Cerebellar nuclear complex (tissue), 1 donor: ENCODE results near the gene BCL6.

Source experiments
- DNase-seq, 2 experiments: peaks; one replicate each; lab custom pipeline; 2025; lab: John Stamatoyannopoulos, UW

The BCL6 gene

DNA sequence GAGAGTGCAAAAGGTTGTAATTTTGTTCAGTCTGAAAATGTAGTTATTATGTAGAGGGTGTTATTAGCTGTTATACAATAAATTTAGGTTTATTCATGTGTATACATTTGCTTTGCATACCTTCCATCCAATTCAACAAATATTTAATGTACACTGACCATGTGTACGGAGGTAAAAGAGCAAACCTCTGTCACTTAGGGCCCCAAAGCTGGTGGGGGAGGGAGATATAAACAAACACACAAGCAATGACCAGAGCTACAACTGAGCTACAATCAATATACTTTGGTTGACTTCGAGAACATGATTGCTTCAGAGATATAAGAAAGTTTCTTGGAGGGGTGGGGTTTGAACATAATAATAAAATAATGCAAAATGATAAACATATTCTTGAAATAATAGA lies 17.5 kb upstream of the BCL6 start:
- no peak for DNase-seq

DNA sequence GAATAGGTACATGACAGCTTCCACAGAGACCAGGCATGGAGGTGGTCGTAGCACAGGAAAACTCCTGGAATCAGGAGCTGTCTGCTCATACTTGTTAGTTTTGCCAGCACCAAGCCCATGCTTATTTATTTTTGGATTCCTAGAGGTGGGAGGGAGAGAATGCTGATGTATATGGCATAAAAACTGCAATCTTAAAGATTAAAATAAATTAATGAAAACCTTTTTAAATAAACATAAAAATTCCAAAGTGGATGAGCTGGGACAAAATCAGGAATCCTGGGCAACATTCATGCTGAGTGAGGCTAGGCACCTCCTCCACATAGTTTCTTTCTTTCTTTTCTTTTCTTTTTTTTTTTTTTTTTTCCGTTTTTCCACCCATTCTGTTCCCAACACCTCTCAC lies 14.3 kb upstream of the BCL6 start:
- DNase-seq, result no peak

DNA sequence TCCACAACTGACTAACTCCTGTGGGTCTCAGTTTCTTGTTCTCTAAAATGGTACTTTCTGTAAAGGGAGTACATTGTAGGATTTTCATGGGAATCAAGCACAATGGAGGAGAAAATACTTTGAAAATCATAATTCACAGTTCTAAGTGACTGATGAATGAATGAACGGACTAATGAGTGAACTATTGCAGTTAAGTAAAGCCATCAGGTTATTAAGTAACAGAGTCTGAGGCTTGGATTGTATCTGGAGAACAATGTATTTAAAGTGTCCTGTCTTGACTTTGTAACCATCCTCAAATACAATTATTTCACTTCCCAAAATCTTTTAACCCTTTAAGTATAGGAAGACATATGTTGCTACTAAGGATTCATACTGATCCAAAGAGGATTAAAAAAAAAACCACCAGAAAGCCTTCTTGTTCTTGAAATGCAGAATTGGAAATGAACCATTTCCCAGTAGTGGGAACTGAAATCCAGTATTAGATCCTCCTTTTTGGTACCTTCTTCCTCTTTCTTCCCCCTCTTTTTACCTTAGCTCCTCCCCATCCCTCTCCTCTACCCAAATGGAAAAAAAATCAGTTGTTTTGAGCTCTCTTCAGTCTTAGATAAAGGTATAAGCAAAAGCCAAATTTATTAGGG lies 13.2 kb upstream of the BCL6 start:
- no peak for DNase-seq

DNA sequence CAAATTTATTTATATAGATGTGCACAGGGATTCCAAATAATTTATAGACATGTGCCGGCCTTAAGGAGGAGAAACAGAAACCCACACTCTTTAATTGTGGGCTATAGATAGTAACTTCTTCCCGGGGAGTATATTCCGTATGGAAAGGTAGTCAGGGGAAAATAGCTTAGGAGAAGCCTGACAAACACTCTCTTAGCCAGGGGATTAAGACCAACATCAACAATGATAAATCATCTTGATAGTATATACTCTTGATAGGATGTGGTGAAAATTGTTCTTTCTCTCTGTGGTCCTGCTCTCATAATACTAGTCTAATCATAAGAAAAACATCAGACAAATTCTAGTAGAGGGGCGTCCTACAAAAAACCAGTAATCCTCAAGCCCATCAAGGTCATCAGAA lies 8.2 kb upstream of the BCL6 start:
- no peak for DNase-seq

DNA sequence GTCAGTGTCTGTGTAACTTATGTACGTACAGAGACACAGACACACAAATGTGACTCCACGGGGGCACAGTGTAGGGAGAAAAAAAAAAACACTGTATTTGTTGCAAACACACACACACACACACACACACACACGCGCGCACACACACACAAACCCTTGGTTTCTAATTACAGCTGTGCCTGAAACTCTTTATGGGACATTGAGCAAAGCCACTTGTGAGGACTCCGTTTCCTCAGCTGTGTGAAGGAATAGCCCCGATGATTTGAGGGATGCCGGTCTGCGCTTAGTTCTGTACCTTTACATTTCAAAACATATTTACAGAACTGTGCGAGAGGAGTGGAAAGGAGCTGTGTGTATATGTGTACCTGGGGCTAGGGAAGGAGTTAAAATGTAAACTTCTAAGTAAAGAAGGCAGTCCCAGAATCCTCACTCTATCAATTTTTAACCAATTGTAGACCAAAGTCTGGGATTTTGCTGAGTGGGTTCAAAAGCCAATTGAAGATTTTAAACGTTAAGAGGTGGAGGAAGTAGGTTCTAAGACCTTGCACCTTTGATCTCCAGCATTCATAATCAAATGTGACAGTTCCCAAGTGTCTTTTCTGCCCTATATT lies 5.3 kb upstream of the BCL6 start:
- DNase-seq, result no peak

DNA sequence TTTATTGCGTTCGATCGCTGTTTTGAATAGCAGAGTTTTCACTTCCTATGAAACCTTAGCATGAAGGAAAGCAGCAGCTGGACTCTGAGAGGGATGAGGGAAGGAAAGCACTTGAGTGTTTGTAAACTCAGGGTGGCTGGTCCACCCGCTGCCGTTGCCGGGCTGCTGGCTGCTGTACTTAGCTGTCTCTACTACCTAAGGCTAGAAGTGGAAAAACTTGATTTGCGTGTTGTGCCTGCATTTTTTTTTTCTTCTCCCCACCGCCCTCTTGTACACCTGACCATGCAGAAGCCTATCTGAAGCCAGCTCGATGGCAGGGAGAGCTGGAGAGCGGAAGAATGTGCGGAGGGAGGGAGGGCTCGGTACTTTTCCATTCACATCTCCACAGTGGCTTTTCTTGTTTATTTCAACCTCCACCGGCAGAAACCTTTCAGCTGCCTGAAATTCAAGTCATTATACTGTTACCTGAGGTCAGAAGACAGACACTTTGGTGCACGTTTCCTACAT lies 4.8 kb upstream of the BCL6 start:
- no peak for DNase-seq

DNA sequence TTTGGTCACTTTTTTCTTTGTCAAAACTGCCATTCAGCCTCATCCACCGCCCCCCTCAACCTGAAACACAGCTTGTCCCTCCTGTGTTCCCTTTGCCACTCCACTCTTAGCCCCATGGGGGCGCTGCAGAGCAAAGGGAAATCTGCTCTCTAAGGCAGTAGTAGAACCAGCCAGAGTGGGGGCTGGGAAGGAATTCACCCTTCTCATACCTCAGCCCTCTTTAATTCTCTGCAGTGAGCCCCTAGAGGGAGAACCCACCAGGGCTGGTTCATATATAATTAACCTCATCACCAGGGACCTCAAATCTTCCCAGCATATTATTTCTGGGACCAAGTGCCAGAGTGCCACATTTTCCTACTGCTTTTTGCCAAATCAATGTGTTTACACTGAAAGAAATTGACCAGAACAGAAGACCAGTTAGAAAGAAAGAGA lies 2.8 kb upstream of the BCL6 start:
- DNase-seq, result peak; percentile 61 to 84

DNA sequence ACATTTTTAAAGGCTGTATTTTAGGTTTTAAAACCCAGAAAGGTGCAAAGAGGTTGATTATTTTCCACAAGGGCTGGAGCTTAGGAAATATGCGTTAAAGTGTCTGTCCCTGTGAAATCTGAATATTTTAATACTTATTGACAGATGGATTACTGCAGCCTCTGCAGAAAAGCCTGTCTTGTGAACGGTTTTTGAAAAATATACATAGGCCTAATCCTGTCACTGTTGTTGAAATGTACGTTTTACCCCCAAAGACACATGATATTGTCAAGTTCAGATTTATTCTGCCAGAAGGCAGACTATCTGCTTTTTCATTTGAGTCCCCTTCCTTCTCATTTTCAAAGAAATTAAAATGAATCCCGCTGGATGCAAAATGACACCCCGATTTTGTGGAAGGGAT lies 2.2 kb upstream of the BCL6 start:
- DNase-seq, result no peak

DNA sequence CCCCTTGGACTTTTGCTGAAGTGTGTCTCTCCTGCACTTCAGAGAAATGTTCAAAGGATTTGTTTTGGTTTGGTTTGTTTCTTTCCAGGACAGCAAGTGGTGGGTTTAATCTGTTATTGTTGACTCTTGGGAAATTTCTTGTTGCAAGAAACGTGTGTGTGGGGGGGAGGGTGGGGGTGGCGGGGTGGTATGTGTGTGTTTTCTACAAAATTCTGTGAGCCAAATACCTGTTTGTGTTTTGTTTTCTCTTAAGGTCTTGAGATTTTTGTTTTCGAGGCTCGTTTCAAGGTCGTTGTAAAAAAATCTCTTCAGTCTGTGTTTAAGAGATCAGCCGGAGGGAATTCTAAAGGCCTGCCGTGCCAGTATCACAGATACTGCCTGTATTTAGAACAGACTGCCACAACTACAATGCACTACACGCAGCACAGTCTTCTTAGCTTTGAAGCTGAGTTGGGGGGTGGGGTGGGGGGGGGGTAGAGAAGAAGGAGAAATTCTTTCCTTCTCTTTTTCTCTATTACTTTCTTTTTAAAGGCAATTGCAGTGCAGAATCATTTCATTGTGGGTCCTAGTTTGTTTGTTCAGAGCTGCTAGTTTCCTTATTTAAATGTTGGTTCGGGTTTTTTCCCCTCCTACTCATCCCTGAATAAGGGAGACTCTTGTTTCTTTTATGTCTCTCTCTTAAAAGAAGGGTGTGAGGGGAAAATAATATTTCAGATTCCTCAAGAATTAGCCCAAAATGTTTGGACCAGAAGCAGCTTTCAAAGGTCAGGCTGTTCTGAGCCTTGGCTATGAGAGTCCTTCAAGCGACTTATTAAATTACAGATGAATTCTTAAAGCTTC lies 1.4 kb upstream of the BCL6 start:
- peak in 1 of 2 experiments; percentile 29 for DNase-seq

DNA sequence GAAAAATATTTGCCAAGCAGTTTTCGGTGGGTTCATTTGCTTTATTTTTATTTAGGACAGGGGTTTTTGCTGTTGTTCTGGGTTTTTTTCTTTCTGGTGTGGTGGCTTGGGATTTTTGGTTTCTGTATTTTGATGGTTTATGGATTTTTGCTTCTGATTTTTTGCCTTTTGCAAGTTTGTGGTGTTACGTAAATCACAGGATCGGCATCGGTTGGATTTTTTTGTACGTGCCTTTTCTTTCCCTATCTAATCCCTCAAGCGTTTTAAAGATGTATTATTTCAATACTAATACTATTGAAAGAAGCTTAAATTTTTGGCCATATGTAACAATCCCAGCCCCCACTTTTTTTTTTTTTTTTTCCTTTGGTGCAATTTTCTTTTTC lies 782 bp upstream of the BCL6 start:
- DNase-seq, result no peak

DNA sequence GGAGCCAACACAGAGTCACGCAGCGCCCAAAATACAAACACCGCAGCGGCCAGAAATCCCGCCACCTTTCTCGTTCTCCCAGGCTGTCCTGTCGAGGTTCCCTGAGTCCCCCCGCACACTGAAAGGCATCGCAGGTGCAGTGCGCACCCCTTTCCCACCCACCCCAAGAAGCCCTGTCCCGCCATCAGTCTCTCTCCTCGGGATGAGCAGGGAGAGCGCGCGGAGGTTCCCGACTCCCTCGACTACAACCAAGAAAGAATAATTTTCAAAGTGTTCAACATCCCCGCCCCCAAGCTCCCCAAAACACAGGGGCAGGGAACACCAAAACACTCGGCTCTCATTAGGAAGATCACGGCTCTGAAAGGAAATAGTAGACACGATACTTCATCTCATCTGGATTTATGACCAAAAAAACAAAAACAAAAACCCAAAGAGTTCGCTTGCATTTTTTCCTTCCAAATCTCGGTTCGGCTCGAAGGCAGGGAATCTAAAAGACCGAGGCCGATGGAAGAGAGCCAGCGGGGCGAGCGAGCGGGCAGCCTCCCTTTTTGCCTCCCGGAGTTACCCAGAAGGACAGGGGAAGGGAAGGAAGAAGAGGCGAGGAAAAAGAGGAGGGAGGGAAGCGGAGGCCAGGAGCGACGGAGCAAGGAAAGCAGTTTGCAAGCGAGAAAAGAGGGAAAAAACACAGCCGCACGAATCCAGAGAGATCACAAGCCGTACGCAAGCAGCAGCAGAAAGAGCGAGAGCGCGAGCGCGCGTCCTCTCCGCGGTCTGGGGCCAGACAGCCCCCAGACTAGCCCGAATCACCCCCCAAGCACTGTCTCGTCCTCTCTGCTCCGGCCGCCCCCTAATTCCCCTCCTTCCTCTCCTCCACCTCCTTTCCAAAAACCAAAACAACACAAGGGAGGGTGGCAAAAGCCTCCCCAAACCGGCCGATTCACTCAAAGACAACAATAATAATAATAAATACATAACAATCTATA lies 808 bp downstream of the BCL6 start:
- peak in 1 of 2 experiments; percentile 59 for DNase-seq

DNA sequence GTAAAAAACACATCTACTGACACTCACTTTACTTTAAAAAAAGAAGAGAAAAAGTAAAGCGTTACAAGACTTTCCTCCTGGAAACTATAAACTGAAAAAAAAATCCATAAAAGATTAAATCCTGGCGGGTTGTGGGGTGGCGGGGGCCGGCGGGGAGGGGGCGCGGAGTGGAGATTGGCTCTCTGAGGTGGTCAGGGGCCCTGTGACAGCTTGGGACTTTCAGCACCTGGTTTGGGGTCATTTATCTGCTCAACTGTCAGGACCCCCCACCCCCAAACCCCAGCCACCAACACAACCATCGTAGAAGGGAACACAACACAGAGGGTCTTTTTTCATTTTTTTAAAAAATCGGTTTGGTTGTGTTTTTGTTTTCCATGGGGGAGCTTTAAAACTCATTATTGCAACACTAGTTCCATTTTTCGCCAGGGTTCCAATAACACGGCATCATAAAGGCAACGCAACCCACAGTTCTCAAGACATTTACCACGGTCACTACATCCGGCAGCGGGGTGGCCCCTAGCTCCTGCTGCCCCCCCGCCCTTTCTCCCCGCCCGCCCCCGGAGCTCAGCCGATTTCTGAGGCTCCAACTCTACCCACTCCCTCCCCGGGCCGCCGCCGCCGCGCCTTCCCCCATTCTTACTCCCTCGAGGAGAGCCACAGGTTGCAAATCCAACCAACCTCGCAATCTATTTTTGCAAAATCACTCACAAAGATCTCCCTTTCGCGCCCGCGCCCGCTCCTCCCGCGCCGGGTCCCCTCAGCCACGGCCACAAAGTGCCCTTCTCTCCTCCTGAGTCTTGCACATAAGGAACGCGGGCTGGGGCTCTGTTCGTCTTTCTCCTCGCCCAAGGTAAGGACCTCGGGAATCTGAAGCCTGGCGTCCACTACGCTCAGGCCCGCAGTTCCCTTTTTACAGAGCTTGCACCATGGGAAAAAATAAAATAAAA lies 1.8 kb downstream of the BCL6 start:
- DNase-seq, result no peak

DNA sequence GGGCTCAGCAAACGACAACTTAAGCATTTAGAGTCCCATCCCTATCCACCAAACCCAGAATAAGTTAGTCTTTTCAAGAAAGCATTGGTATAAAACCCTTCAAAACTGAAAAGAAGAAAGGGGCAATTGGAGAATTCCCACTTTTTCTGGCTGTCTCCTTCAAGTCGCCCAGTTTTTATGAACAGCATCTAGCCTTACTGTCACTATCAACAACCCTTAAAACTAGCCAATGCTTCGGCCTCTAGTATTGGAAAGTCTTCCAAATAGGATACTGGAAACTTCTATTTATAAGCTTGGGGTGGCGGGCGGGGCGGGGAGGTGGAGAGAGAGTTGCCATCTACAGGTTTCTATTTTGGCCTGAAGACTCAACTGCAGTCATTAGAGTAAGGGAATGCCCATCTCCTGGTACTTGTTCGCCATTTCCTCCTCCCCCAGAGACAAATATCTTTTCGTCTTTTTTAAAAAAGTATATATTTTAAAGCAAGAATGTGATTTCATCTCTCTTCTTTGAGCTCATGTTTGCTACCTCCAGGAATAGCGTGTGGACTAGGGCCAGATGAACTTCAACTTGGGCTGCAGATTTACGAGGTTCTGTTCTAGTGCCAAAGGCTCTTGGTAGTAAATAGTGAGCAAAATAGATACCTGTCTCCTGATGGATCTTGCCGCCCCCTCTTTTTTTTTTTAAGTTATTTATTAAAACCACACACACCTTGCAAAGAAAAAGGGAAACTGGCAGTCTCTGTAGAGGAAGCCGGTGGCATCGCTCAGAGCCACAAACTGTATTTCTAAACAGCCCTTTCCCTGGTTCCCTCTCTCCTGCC lies 2.7 kb downstream of the BCL6 start:
- peak in 1 of 2 experiments; percentile 31 for DNase-seq

DNA sequence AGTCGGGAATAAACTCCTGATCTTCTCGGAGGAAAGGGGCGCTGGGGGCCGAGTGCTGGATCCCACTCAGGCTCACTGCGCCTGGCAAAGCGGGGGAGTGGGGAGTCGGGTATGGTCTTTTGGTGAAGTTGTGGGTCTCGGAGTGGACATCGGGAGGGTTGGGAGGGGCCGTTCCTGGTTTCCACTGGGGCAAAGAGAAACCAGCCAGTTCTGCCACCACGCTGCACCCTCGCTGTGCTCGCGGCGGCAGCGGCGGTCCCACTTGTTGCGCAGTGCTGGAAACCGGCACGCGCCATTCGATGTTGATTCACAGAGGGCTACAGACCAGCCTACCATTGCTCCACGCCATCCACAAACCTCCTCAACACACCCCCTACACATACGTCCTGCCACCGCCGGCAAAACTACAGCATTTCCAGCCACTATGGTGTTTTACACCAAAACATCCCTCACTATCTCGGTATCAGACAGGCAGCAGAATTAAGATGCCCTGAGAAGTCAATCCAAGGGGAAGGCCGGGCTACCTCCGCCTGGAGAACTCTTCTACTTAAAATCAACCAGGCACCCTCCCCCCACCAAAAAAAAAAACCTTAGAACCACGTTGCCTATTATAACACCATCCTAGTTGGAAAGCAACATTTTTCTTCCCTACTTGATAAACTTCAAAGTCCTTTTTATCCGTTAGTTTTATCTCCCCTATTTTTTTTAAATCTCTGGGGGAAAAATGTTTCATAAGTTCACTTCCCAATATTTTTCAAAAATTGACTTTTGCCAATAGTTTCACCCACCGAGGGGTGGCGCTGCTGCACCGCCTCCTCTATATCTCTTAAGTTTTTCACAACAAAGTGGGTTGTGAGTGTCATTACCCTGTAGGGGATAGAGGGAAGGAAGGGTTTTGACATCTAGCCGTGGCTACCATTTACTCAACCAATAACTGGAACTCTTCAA lies 3.6 kb downstream of the BCL6 start:
- peak in 1 of 2 experiments; percentile 61 for DNase-seq

DNA sequence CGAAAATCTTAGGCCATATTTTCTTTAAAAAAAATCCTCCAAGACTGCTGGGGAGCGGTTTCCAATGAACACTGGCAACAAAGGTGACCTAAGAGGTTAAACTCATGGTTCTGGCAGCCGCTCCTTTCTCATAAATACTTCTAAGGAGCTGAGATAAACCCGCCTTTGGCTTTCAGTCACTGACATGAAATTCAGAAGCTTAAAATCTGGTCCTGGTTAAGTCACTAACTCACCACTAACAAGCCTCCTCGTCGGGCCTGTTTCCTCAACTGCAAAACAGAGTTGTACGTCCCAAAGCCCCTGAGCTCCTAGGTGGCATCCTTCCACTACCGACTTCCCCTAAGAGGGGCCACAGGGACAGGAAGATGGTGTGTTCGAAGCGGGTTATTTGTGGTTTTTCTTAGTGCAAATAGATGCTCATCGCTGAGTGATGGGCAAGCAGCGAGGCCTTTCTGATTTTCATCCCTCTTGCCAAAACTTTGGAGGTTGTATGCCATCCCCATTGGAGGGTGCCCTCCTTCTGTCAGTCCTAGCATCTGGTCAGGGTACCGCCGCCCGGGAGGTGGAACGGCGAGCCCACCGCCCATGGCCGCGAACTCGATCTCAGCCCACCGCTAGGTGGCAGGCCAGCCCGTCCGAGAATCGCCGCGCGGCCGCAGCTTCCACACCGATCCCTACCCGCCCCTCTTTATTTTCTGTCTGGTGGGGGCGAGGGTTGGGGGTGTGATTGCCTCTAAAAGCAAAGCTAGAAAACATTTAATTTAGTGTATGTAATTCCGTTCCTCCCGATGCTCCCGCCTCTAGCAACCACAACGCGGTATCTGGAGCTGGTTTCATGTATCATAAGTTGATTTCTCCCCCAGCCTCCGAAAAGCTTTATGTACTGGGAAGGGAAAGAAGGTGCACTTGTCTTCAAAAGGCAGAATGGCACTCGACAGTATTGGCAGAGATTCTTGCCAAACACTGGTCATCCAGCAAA lies 4.6 kb downstream of the BCL6 start:
- no peak for DNase-seq

DNA sequence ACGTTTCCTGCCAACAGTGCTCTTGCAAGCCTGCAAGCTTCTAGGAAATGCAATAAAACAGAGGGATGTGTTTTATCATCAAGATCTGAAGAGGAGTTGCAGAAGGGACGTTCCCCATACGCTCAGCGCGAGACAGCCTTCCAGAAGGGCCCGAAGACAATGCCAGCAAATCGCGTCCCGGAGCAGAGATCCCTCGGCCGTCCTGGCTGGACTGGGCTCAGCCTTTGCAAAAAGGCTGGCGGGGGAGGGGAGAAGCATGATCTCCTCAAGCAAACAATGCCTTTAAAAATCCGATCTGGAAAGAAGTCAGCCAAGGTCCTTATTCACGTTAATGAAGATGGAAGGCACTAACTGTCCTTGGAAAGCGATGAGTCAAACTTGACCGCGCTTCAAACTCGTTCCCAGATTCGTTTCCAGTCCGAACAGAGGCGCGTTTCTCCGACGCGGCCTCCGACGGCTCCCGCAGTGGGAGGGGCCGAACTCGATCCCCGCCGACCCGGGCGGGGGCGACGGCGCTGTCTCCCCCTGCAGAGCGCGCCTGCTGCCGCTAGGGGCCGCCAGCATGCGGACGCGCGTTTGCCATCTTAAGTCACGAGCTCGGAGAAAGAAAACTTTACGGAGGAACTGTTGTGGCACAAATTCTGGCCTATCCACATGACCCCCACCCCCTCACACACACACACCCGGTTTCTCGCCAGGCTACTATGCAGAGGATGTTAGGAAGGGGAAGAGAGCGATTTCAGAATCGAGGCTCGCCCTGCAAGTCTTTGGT lies 5.5 kb downstream of the BCL6 start:
- DNase-seq, result peak in 1 of 2 experiments; percentile 54
